Memory B cell (primary cell): ENCODE measurements around the gene NHP2.
"Not testable (repeated sequence)": the region's sequence is repeated elsewhere in the genome, so short reads cannot be mapped to it uniquely, and the experiment has no call there.

Source experiments
- ATAC-seq: fragments of 150-1000 bp; cut with Tn5 transposase; 2 replicates; pipeline ENCODE4 v1.10.0; 2021; ENCODE audit warnings: low read depth, mild to moderate bottlenecking, moderate library complexity
- DNase-seq, 2 donors: peaks; one replicate each; pipeline ENCODE4 v3.0.0; 2022; ENCODE audit warnings: low spot score in 2 of 2
- H3K27ac Mint-ChIP-seq: one replicate; pipeline ENCODE4 v1.8.0; 2022; ENCODE audit warnings: mild to moderate bottlenecking, moderate library complexity, mixed read lengths
- H3K27me3 Mint-ChIP-seq: one replicate; pipeline ENCODE4 v1.8.0; 2022; ENCODE audit warnings: mixed read lengths
- H3K36me3 Mint-ChIP-seq: one replicate; pipeline ENCODE4 v1.8.0; 2022; ENCODE audit warnings: mild to moderate bottlenecking, mixed read lengths
- H3K4me1 Mint-ChIP-seq: one replicate; pipeline ENCODE4 v1.8.0; 2022; ENCODE audit warnings: mixed read lengths
- H3K4me3 Mint-ChIP-seq: one replicate; pipeline ENCODE4 v1.8.0; 2022; ENCODE audit warnings: mild to moderate bottlenecking, moderate library complexity, mixed read lengths
- H3K9me3 Mint-ChIP-seq: one replicate; pipeline ENCODE4 v1.8.0; 2022; ENCODE audit warnings: mixed read lengths

NHP2 gene

GRCh38 chr5:178153530-178154340 is at the start of gene NHP2:
Gene NHP2, minus strand, starts transcription at chr5:178153885. Its CDS starts 68 bp downstream, at chr5:178153817.
- no peaks in the 10 kb centered on the region for H3K9me3 Mint-ChIP-seq
- ATAC-seq (peak; percentile 99), DNase-seq (peak; percentile 90 to 96)
- H3K4me1 Mint-ChIP-seq = peaks cover 31% of the 10 kb centered on the region
- H3K36me3 Mint-ChIP-seq = peaks cover 7% of the 10 kb centered on the region
- H3K4me3 Mint-ChIP-seq = peak within 1 kb of the TSS; percentile 91
- H3K27me3 Mint-ChIP-seq = no peaks in the 10 kb centered on the region
- H3K27ac Mint-ChIP-seq = peak within 1 kb of the TSS; percentile 88

- no peak overlapping the region for H3K27ac Mint-ChIP-seq
- ATAC-seq (no peak), DNase-seq (no peak)
- H3K36me3 Mint-ChIP-seq = peaks cover 8% of the 10 kb centered on the region
- H3K4me1 Mint-ChIP-seq = peaks cover 18% of the 10 kb centered on the region
- no peaks in the 10 kb centered on the region for H3K9me3 Mint-ChIP-seq
- peak overlapping the region; percentile 65 for H3K4me3 Mint-ChIP-seq
- H3K27me3 Mint-ChIP-seq = no peaks in the 10 kb centered on the region
Observed at GRCh38 chr5:178202541-178202940, 48.9 kb upstream of the NHP2 start.

GRCh38 chr5:178201927-178202235 is 48.2 kb upstream of the NHP2 start:
- no peaks in the 10 kb centered on the region for H3K9me3 Mint-ChIP-seq
- peaks cover 13% of the 10 kb centered on the region for H3K4me1 Mint-ChIP-seq
- peaks cover 8% of the 10 kb centered on the region for H3K36me3 Mint-ChIP-seq
- no peak for ATAC-seq
- H3K4me3 Mint-ChIP-seq = no peak overlapping the region
- DNase-seq = no peak
- H3K27me3 Mint-ChIP-seq = no peaks in the 10 kb centered on the region
- no peak overlapping the region for H3K27ac Mint-ChIP-seq

- no peak for ATAC-seq
- H3K27me3 Mint-ChIP-seq = no peaks in the 10 kb centered on the region
- H3K36me3 Mint-ChIP-seq = peaks cover 7% of the 10 kb centered on the region
- no peak overlapping the region for H3K27ac Mint-ChIP-seq
- DNase-seq = no peak
- no peak overlapping the region for H3K4me3 Mint-ChIP-seq
- H3K9me3 Mint-ChIP-seq = no peaks in the 10 kb centered on the region
- H3K4me1 Mint-ChIP-seq = peaks cover 10% of the 10 kb centered on the region
Observed at GRCh38 chr5:178201221-178201926, 47.7 kb upstream of the NHP2 start.

GRCh38 chr5:178199581-178200434 is 46.1 kb upstream of the NHP2 start:
- peaks cover 3% of the 10 kb centered on the region for H3K27me3 Mint-ChIP-seq
- H3K36me3 Mint-ChIP-seq = peaks cover 2% of the 10 kb centered on the region
- no peak overlapping the region for H3K27ac Mint-ChIP-seq
- no peaks in the 10 kb centered on the region for H3K9me3 Mint-ChIP-seq
- ATAC-seq (no peak), DNase-seq (no peak)
- no peak overlapping the region for H3K4me3 Mint-ChIP-seq
- peaks cover 3% of the 10 kb centered on the region for H3K4me1 Mint-ChIP-seq

- DNase-seq (no peak), ATAC-seq (no peak)
- Mint-ChIP-seq H3K4me1 (no peaks in the 10 kb centered on the region), H3K27ac (no peak overlapping the region), H3K9me3 (no peaks in the 10 kb centered on the region), H3K27me3 (peaks cover 5% of the 10 kb centered on the region), H3K4me3 (no peak overlapping the region), H3K36me3 (no peaks in the 10 kb centered on the region)
Observed at GRCh38 chr5:178198706-178199105, 45.0 kb upstream of the NHP2 start.

- H3K27ac Mint-ChIP-seq, H3K4me3 Mint-ChIP-seq, H3K4me1 Mint-ChIP-seq, DNase-seq, H3K9me3 Mint-ChIP-seq, ATAC-seq, H3K27me3 Mint-ChIP-seq, H3K36me3 Mint-ChIP-seq: not testable (repeated sequence)
Observed at GRCh38 chr5:178198151-178198550, 44.5 kb upstream of the NHP2 start.

- H3K4me1 Mint-ChIP-seq = peaks cover 5% of the 10 kb centered on the region
- DNase-seq = no peak
- H3K36me3 Mint-ChIP-seq = peaks cover 3% of the 10 kb centered on the region
- no peak overlapping the region for H3K27ac Mint-ChIP-seq
- peaks cover 16% of the 10 kb centered on the region for H3K27me3 Mint-ChIP-seq
- ATAC-seq = no peak
- H3K4me3 Mint-ChIP-seq = no peak overlapping the region
- peaks cover 2% of the 10 kb centered on the region for H3K9me3 Mint-ChIP-seq
Observed at GRCh38 chr5:178196986-178197385, 43.3 kb upstream of the NHP2 start.

GRCh38 chr5:178196281-178196812 is 42.7 kb upstream of the NHP2 start:
- peaks cover 3% of the 10 kb centered on the region for H3K36me3 Mint-ChIP-seq
- ATAC-seq (no peak), DNase-seq (no peak)
- no peak overlapping the region for H3K27ac Mint-ChIP-seq
- H3K9me3 Mint-ChIP-seq = peaks cover 2% of the 10 kb centered on the region
- H3K27me3 Mint-ChIP-seq = peaks cover 18% of the 10 kb centered on the region
- H3K4me3 Mint-ChIP-seq = no peak overlapping the region
- H3K4me1 Mint-ChIP-seq = peaks cover 5% of the 10 kb centered on the region

GRCh38 chr5:178194026-178194425 is 40.3 kb upstream of the NHP2 start:
- ATAC-seq (no peak), DNase-seq (no peak)
- Mint-ChIP-seq H3K36me3 (peaks cover 3% of the 10 kb centered on the region), H3K9me3 (peaks cover 2% of the 10 kb centered on the region), H3K4me3 (no peak overlapping the region), H3K4me1 (peaks cover 5% of the 10 kb centered on the region), H3K27me3 (peaks cover 21% of the 10 kb centered on the region), H3K27ac (no peak overlapping the region)

- H3K4me3 Mint-ChIP-seq = no peak overlapping the region
- H3K36me3 Mint-ChIP-seq = peaks cover 3% of the 10 kb centered on the region
- peaks cover 5% of the 10 kb centered on the region for H3K4me1 Mint-ChIP-seq
- ATAC-seq (no peak), DNase-seq (no peak)
- H3K27me3 Mint-ChIP-seq = peaks cover 26% of the 10 kb centered on the region
- H3K9me3 Mint-ChIP-seq = peaks cover 2% of the 10 kb centered on the region
- H3K27ac Mint-ChIP-seq = no peak overlapping the region
Observed at GRCh38 chr5:178193251-178193809, 39.6 kb upstream of the NHP2 start.

GRCh38 chr5:178192787-178193186 is 39.1 kb upstream of the NHP2 start:
- ATAC-seq (no peak), DNase-seq (no peak)
- H3K9me3 Mint-ChIP-seq = peaks cover 2% of the 10 kb centered on the region
- H3K36me3 Mint-ChIP-seq = peaks cover 3% of the 10 kb centered on the region
- peaks cover 26% of the 10 kb centered on the region for H3K27me3 Mint-ChIP-seq
- H3K27ac Mint-ChIP-seq = no peak overlapping the region
- H3K4me1 Mint-ChIP-seq = peaks cover 5% of the 10 kb centered on the region
- no peak overlapping the region for H3K4me3 Mint-ChIP-seq

- Mint-ChIP-seq H3K36me3 (peaks cover 3% of the 10 kb centered on the region), H3K27ac (no peak overlapping the region), H3K27me3 (peaks cover 26% of the 10 kb centered on the region), H3K4me1 (peaks cover 5% of the 10 kb centered on the region), H3K4me3 (no peak overlapping the region), H3K9me3 (peaks cover 2% of the 10 kb centered on the region)
- ATAC-seq = no peak
- DNase-seq = no peak
Observed at GRCh38 chr5:178192244-178192643, 38.6 kb upstream of the NHP2 start.
